Hematopoietic multipotent progenitor cell treated with erythropoietin and hydrocortisone succinate and interleukin-3 and kit ligand, for 6 days (in vitro differentiated cells): ENCODE measurements around the gene MGAT3.
"Not testable (repeated sequence)": the region's sequence is repeated elsewhere in the genome, so short reads cannot be mapped to it uniquely, and the experiment has no call there.

Experiments
- DNase-seq: peaks from one replicate; pipeline ENCODE4 v3.0.0-alpha.2; 2015

MGAT3 gene

DNA sequence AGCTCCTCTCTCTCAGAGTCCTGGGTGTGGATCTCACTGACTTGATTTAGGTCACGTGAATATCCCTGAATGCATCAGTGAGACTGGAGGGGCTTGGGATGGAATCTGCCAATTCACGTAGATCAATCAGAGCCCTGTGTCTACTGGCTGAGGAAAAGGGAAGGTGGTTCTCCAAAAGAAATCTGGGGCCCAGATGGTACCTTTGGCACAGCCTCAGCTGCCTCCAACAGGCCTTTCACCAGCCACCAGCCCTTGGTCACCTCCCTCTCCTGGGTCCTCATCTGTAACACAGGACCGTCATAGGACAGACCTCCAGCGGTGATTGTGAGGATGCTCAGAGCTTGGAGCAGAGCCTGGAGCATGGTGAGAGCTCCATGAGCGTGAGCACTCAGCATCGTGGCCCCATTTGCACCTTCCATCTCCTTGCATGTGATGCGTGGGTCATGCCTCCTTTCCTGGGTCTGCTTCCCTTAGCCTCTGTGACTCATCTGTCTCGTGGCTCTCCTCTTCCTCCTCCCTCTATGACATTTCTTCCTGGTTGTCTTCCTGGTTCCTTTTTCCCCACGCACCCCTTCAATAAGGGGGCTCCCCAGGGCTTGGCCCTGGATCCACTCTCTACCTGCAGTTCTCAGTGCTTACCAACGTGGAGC lies 37.8 kb downstream of the MGAT3 start:
- no peak for DNase-seq

DNA sequence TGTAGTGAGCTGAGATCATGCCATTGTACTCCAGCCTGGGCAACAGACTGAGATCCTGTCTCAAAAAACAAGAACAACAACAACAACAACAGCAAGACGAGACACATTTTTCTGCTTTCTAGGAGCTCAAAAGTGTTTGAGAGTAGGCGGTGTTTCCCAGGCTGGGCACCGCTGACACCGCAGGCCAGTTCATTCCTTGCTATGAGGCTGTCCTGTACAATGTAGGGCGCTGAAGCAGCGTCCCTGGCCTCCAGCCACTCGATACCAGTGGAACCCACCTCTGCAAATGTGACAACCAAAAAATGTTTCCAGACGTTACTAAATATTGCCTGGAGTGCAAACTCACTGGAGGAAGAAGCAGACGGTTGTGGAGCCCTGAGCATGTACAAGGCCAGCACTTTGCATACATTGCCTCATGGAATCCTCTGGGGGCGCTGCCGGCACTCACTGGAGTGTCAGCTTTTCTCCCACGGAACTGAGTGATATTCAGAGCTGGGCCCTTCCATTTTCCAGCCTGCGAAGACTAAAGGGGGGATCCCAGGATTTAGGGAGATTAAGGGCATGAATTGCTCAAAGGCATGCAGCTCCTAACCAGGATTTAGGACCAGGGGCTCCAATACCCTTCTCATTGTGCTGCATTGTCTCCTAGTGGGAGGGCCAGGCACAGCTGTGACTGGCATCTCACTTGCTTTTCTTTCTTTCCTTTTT lies 39.5 kb downstream of the MGAT3 start:
- DNase-seq = peak; percentile 93

DNA sequence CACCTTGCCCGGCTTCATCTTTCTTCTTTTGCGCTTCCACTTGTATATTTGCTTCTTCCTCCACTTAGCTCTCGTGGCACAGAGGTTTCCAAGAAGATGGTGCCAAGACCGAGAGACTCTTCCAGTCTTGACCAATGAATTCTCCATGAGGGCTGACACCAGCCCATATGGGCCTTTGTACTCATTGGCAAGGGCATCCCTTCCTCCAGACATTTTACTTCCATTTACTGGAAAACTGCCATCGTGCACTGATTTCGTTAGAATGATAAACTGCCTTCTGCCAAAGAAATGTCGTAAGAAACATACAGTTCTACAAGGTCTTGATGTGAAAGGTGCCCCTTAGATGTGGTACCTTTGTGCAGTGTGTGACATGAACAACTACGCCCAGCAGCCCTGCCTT lies 40.6 kb downstream of the MGAT3 start:
- DNase-seq = no peak

DNA sequence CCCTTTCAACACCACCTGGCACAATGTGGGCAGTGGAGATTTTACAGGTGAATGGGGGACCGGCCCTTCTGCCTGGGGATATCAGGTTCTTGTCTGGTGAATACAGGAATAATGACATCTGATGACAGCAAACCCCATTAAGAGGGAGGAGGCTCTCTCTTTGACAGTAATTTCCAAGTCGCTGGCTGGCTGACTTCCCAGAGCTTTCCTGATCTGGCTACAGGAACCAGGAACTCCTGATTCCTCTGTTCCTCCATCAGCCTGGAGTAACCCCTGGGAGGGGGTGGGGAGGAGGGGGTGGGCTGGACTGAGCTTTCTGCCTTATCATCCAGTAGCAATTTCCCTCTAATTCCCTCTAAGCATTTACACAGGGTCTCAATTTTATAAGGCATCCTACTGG lies 41.6 kb downstream of the MGAT3 start:
- DNase-seq = no peak

DNA sequence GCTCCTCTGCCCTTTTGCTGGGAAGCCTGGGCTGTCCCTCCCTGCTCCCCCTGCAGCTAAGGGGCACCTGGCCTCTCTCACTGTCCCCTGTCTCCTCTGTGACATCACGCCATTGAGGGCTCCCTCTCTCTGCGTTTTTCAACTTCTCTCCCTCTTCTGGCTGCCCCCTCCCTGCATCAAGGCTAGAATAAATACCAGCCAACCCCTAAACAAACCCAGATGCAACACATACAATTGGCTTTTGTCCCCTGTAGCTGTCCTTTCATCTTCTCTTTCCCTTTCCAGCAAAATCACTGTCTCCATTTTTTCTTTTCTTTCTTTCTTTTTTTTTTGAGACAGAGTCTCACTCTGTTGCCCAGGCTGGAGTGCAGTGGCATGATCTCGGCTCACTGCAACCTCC lies 42.0 kb downstream of the MGAT3 start:
- DNase-seq = no peak

DNA sequence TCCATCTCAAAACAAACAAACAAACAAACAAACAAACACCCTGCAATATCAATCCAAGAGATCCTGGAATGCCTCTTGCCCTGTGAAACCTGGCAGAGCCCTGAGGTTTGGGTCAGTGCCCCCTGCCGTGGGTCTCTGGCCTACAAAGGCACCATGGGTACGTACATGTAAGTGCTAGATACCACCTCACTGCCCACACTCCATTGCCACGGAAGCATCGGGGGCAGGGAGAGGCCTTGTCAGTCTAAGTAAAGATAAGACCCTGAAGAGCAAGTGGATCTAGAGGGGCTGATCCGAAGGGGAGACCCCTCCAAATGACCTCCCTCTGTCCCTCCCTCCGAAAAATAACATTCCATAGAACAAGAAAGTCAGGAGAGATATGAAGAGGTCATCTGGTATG lies 43.3 kb downstream of the MGAT3 start:
- DNase-seq = no peak

DNA sequence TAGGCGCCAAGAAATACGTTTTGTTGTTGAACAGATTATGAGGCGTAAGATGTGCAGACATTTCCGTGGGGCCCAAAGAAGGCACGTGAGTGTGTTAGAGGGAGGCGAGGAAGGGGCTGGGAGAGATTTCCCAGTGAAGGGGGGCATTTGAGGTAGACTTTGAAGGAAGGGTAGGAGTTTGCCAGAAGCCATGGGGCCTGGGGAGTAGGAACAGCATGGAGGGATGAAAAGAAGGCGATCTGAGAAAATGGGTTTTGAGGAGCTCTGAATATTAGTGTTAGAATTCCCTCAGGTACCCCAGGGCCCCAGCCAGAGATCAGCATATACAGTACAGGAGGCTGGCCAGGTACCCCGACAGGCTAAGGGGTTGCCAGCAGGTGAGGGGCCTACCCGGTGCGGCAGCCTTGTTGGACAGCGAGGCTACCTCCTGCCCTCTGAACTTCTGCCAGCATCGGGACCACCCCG lies 44.9 kb downstream of the MGAT3 start:
- DNase-seq = no peak

DNA sequence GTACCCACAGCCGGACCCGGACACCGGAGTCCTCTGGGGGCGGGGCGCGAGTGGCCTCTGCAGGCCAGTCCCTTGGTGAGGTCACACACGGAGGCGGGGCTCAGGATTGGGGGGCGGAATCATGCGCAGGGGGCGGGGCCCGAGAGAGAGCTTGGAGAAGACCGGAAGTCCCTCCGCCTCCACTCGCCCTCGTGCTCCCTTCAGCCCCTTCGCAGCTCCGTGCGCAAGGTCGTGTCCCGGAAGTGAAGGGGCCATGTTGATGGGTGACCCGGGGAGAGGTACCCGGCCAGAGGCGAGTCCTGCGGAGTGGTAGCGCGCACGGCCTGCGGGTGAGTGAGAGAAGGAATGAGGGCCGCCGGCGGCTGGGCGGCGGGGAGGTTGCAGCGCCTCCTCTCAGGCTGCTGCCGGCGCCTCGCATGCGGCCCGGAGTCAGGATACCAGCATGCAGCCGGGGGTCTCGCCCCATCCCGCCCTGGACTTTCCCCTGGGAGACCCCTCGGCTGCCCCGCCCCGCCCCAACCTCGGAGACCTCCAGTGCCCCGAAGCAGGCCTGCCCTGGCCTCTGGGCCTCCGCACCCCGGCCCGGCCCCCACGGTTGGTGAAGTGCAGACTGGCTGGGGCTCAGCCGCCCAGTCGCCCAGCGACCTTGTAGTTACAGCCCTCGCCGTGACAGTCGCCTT lies 45.4 kb downstream of the MGAT3 start, which contains the start of gene MIEF1:
Gene MIEF1, plus strand, starts transcription at position 182 of the 680 bp plus-strand sequence. CDS start 9,005 bp downstream, outside the sequence.
- DNase-seq = peak; percentile 99

DNA sequence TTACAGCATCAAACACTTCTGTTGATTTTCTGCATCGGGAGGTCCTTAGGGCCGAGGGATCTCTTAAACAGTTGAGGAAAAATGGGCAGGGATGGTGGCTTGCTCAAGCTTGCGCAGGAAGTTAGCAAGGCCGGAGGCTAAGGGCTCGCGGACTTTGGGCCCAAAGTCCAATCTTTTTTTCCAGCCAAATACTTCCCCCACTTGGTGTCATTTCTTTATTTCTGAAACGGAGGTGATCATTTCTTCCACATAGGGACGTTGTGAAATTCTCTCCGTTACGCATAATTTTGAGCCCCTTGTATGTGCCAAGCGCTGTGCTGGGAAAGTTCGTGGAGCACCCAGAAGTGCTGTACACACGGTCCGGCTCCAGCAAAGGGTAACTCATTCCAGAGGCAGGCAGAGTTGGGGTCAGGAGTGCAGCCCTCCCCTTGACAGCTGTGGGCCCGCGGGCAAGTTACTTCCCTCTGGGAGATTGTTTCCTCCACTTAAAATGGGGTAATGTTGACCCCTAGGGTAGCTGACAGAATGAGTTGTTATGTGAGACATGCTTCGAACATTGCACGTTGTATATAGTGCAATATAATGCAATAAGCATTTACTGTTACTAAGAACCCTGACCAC lies 46.1 kb downstream of the MGAT3 start:
- peak; percentile 25 for DNase-seq

DNA sequence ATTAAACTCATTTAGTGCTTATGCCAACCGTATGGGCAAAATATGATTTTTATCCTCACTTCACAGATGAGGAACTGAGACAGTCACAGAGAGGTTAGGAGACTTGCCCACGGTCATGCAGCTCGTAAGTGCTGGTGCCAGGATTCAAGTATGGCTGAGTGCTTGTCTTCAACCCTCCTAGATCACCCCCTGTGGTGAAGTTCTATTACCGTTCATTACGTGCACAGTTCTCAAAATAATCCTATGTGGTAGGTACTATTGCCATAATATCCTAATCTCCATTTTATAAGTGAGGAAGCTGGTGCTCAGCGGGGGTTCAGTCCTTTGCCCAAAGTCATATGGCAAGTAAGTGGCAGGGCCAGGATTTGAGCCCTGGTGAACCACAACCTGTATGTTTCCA lies 46.8 kb downstream of the MGAT3 start:
- DNase-seq = peak; percentile 57

DNA sequence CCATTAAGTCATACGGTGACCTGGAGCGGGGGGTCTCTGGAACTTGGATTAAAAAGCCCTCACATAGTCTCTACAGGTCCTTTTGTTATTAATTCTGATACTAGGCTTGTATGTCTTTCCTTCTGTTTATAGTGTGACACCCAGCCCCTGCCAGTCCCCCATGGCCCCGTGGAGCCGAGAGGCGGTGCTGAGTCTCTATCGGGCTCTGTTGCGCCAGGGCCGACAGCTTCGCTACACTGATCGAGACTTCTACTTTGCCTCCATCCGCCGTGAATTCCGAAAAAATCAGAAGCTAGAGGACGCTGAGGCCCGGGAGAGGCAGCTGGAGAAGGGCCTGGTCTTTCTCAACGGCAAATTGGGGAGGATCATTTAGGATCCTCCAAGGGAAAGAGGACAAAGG lies 47.3 kb downstream of the MGAT3 start:
- DNase-seq = no peak

DNA sequence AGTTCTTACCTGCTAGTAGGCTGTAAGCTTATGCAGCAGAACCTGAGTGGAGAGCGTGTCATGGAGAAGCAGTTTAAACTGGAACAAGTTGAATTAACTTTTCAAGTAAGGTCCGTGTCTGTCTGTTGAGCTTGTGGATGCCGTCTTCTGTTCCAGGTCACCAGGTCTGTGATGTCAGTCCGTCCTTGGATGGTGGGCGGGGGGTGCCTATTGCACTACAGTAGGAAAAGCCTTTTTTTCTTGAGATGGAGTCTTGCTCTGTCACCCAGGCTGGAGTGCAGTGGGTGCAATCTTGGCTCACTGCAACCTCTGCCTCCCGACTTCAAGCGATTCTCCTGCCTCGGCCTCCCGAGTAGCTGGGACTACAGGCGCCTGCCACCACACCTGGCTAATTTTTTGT lies 50.2 kb downstream of the MGAT3 start:
- DNase-seq = not testable (repeated sequence)

DNA sequence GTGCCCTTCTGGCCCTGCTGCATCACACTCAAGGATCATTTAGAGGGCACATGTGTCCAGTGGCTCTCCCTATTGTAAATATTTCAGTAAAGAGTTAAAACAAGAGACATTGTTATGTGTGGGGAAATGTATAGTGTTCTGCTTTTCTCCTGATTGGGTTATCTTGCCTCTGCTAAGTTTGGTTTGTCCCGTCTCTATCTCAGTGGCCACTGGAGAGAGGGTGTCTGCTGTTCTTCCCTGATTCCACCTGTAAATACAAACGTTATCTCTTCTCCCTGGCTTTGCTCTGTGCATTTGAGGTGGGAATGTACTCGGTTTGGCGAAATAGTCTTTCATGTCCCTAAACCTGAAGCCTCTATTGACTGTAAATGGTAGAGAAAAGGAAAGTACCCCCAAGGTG lies 51.6 kb downstream of the MGAT3 start:
- peak; percentile 73 for DNase-seq

DNA sequence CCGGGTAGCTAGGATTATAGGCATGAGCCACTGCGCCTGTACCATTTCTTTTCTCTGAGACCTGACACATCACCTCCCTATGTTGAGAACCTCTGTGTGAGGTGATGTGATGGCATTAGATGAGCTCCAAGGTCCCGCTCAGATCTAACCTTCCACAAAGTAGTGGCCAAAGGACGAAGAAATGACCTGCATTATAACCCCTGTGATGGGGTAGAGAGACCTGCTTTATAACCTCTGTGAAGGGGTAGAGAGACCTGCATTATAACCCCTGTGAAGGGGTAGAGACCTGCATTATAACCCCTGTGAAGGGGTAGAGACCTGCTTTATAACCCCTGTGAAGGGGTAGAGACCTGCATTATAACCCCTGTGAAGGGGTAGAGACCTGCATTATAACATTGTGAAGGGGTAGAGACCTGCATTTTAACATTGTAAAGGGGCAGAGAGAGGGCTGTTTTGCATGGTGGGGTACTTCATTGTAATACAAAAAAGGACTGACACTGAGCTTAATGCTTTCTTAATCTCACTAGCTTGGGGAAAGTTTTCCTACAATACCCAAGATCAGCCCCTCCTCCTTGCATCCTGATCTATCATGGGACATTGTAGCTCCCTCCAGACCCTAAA lies 53.8 kb downstream of the MGAT3 start:
- no peak for DNase-seq

DNA sequence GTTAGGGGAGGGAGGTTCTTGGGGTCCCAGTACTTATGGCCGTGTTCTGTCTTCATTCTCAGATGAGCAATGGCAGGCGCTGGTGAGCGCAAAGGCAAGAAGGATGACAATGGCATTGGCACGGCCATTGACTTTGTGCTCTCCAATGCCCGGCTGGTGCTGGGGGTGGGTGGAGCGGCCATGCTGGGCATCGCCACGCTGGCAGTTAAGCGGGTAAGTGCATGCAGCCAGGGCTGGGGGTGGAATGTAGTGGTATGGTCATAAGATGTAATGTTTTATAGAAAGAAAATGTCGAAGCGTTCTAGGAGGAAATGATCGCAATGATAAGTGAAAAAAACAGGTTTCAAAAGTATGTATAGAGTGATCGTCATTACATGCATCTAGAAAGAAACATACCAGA lies 54.4 kb downstream of the MGAT3 start:
- no peak for DNase-seq

DNA sequence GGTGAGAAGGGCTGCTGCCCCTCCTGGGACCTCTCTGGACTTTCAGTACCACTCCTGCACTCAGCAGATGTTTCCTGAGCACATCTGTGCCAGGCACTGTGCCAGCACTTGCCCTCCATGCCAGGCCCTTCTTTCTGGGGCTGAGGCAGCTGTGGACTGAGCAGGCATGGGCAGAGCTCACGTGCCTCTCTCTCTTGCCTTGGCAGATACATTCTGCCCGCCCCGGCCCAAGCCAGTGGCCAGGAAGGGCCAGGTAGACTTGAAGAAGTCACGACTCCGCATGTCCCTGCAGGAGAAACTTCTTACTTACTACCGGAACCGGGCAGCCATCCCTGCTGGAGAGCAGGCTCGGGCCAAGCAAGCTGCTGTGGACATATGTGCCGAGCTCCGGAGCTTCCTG lies 55.2 kb downstream of the MGAT3 start:
- no peak for DNase-seq

DNA sequence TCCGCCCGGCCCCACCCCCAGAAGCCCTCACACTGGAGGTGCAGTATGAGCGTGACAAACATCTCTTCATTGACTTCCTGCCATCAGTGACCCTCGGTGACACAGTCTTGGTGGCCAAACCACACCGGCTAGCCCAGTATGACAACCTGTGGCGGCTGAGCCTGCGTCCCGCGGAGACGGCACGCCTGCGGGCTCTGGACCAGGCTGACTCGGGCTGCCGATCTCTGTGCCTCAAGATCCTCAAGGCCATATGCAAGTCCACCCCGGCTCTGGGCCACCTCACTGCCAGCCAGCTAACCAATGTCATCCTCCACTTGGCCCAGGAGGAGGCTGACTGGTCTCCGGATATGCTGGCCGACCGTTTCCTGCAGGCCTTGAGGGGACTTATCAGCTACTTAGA lies 57.0 kb downstream of the MGAT3 start:
- no peak for DNase-seq

DNA sequence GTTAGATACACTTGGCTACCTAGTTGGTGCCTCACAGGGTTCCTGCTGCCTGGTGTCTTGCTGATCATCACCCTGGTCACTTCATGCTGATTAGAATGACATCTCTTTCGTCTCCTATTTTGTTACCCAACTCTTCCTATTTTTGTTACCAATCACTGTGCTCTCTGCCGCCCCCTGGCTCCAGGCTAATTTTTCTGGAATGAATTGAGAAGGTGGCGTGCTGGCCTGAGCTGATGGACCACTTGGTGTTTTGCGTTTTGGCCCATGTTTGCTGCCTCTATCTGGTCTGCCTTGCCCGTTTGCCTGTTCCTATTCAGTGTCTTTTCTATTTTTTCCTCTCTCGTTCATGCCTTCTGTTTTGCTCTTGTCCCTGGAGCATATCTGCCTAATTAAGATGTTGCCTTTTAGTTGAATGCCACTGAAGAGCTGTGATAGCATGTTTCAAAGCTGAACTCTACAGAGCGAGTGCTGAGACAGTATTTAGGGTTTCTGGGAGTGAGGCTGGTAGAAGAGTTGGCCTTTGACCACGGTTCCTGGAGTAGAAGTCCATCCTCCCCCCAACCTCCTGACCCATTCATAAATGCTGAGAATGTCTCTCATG lies 57.7 kb downstream of the MGAT3 start:
- DNase-seq = peak; percentile 77

DNA sequence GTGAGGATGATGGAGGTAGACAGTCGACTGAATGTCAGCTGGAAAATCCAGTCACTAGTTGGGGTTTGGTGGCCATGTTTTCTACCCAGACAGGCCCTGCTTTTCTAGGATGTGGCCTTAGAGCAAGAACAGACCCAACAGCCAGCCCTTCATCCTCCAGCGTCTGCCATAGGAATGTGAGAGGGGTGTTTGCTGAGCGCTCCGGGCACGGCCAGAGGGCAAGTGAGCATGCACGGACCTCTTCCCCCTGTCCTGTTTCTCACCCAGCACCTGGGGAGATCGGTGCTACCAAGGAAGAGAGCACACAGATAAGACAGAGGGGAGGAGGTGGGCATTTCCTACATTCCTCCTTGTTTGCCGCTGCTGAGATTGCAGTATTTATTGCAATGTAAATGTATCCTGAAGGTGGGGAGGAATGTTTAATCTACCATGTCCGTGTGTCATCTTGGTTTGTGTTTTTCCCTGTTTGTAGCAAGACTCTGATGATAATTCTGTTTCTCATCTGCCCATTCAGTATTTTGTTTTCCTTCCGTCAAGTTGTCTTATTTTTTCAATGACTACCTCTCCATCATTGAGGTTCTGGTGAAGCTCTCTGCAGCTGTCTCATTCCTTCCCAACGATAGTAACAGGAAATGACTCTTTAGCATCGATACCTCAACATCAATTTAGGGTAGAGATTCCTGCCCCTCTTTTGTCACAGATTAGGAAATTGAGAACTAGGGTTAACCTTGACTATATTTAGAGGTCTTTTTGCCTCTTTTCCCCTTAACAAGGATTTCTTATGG lies 58.6 kb downstream of the MGAT3 start:
- DNase-seq = no peak

DNA sequence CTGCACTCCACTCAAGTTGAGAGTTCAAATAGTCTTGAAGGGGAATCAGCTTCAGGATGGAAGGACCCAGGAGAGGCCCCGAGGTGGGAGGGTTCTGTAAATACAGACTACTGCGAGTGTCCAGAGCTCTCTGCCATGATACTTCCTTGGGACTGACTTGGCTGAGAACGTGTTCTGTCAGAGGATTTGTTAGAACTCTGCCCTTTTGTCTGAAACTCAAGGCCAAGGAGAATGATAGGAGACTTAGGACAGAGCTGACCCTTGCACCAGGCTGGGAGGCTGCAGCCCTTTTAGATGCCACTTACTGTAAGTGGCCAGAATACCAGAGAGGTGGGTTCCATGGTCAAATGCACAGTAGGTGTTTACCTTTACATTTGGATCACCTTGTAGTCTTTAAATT lies 60.7 kb downstream of the MGAT3 start:
- no peak for DNase-seq

DNA sequence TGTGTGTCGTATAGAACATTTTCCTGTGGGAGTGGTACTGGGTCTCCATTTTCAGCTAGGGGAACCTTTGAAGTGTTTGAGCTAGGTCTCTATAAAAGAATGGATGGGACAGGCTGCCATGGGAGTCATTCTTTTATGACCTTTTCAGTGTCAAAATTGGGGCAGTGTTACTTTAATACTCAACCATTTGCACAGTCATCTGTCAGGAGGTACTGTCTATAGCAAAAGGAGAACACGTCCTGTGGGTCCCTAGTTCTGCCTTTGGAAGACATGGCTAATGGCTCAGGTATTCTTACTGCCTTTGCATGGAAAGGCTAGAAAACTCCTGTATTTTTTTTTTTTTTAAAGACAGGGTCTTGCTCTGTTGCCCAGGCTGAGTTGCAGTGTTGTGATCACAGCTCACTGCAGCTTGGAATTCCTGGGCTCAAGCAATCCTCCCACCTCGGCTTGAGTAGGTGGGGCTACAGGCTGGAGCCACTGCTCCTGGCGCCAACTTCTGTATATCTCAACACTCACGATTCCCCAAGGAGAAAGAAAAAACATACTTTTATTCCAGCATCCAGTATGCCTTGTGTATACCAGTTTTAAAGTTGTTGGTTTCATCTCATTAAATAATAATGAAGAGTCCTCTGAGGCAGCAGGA lies 61.5 kb downstream of the MGAT3 start:
- DNase-seq = no peak
